HepG2 (cell line): Measurements from ENCODE around the gene CRADD. TPM values are rescaled to one million over a fixed set of nuclear protein-coding genes. Genes with fewer than 3 reads are reported as not detected.

ENCODE experiments used
- ATAC-seq: fragments of 200-7000 bp; cut with Tn5 transposase; 3 replicates; pipeline ENCODE4 v1.9.1; 2020; ENCODE audit warnings: mild to moderate bottlenecking, moderate library complexity
- BruUV-seq: library from RNA; stranded (reverse); fragments of 400-500 nt; replicated peaks from 2 replicates; lab custom pipeline; 2021; lab: Mats Ljungman, UMichigan
- CTCF ChIA-PET: fragments of 300-600 bp; formaldehyde crosslinking; extraction: SDS; loops from one replicate; lab custom pipeline; 2021; ENCODE audit warnings: low total read pairs, inconsistent platforms, low intra/inter-chr PET ratio; lab: Yijun Ruan, JAX
- POLR2A ChIA-PET: fragments of 350-600 bp; sonication (Branson Sonifier 250); formaldehyde crosslinking; loops from one replicate; lab custom pipeline; 2020; ENCODE audit warnings: antibody characterized with exemption, inconsistent platforms; lab: Yijun Ruan, JAX
- DNase-seq: peaks from one replicate; pipeline ENCODE4 v3.0.0-alpha.2; 2015; ENCODE audit warnings: low spot score
- FAIRE-seq: peaks from 3 replicates; lab custom pipeline; 2011; peaks lifted over from hg19 to GRCh38; lab: Jason Lieb, UNC
- H2AFZ ChIP-seq: one replicate; pipeline ENCODE4 v1.6.1; 2011; ENCODE audit warnings: low read length, inconsistent platforms
- H3K27ac ChIP-seq: fragments of 300-600 bp; 3 replicates; pipeline ENCODE4 v1.8.0; 2011; ENCODE audit warnings: mixed run types, mild to moderate bottlenecking, mixed read lengths, low read length, inconsistent platforms; ENCODE audit not compliant: insufficient read depth; ENCODE audit errors: extremely low read length
- H3K27me3 ChIP-seq, 2 experiments: fragments of 200-600 bp in 1 of 2; 2 replicates in 1 of 2; 3 replicates in 1 of 2; pipeline versions ENCODE4 v1.6.0 to v1.8.0; 2011; ENCODE audit warnings: low read length in 2 of 2, mild to moderate bottlenecking in 2 of 2, moderate library complexity in 2 of 2, inconsistent platforms in 1 of 2; ENCODE audit not compliant: insufficient read depth in 2 of 2, control insufficient read depth in 1 of 2
- H3K36me3 ChIP-seq, 2 experiments: fragments of 200-600 bp in 1 of 2; replicated peaks in 1 of 2; 2 replicates in 1 of 2; 3 replicates in 1 of 2; pipeline versions ENCODE4 v1.5.1 to v1.8.0; 2011; ENCODE audit warnings: low read length in 2 of 2, inconsistent platforms in 1 of 2; ENCODE audit not compliant: insufficient read depth in 2 of 2, control insufficient read depth in 1 of 2
- H3K4me1 ChIP-seq: 2 replicates; pipeline ENCODE4 v1.5.1; 2012; ENCODE audit warnings: low read length, inconsistent platforms; ENCODE audit not compliant: insufficient read depth
- H3K4me2 ChIP-seq: 2 replicates; pipeline ENCODE4 v1.6.0; 2011; ENCODE audit warnings: low read depth, low read length, inconsistent platforms
- H3K4me3 ChIP-seq, 3 experiments: fragments of 200-600 bp in 1 of 3; sonication (generic), shearing (Covaris generic) in 1 of 3; replicated peaks in 1 of 3; 2 replicates each; pipeline ENCODE4 v1.5.1; 2011 to 2016; ENCODE audit warnings: low read length in 3 of 3, inconsistent platforms in 2 of 3, low read depth in 2 of 3, mild to moderate bottlenecking in 2 of 3, control low read depth in 1 of 3, mixed read lengths in 1 of 3; ENCODE audit not compliant: insufficient read depth in 1 of 3
- H3K79me2 ChIP-seq: one replicate; pipeline ENCODE4 v1.6.1; 2011; ENCODE audit warnings: low read length, inconsistent platforms; ENCODE audit not compliant: insufficient read depth
- H3K9ac ChIP-seq: 2 replicates; pipeline ENCODE4 v1.6.0; 2011; ENCODE audit warnings: mild to moderate bottlenecking, low read depth, low read length, inconsistent platforms; ENCODE audit not compliant: insufficient read depth
- H3K9me3 ChIP-seq: 2 replicates; pipeline ENCODE4 v1.5.1; 2012; ENCODE audit warnings: mild to moderate bottlenecking, low read length
- H4K20me1 ChIP-seq: 2 replicates; pipeline ENCODE4 v1.6.0; 2011; ENCODE audit warnings: inconsistent platforms, mild to moderate bottlenecking, low read length, moderate library complexity; ENCODE audit not compliant: insufficient read depth
- CAMTA2 ChIP-seq: sonication (generic); formaldehyde crosslinking; IDR thresholded peaks from 2 replicates; pipeline ENCODE4 v1.4.0; 2020; ENCODE audit warnings: mild to moderate bottlenecking, missing genetic modification reagents, borderline replicate concordance
- CENPBD1 ChIP-seq: sonication (generic); formaldehyde crosslinking; IDR thresholded peaks from 2 replicates; pipeline ENCODE4 v1.8.0; 2022; ENCODE audit warnings: missing genetic modification reagents, low read depth, mild to moderate bottlenecking, borderline replicate concordance
- IRF9 ChIP-seq: sonication (generic); formaldehyde crosslinking; IDR thresholded peaks from 2 replicates; pipeline ENCODE4 v1.8.0; 2022; ENCODE audit warnings: missing genetic modification reagents, mild to moderate bottlenecking, borderline replicate concordance
- MAFK ChIP-seq, 2 experiments: IDR thresholded peaks in 1 of 2; conservative IDR thresholded peaks in 1 of 2; 2 replicates each; pipeline ENCODE4 v1.6.1; 2011; ENCODE audit warnings: improper control_type of control experiment in 2 of 2, low read length in 2 of 2
- NFIC ChIP-seq: IDR thresholded peaks from 2 replicates; pipeline ENCODE4 v1.6.1; 2012; ENCODE audit warnings: mild to moderate bottlenecking, low read length, inconsistent platforms
- PRDM15 ChIP-seq: sonication (generic); formaldehyde crosslinking; IDR thresholded peaks from 2 replicates; pipeline ENCODE4 v1.4.0; 2020; ENCODE audit warnings: missing genetic modification reagents
- PTBP1 ChIP-seq: fragments of 200-400 bp; formaldehyde crosslinking; IDR thresholded peaks from 2 replicates; pipeline ENCODE4 v1.6.1; 2018; ENCODE audit warnings: low read length, low read depth; ENCODE audit not compliant: poor library complexity, severe bottlenecking
- SP2 ChIP-seq: sonication (generic); formaldehyde crosslinking; IDR thresholded peaks from 2 replicates; pipeline ENCODE4 v1.5.1; 2020; ENCODE audit warnings: mild to moderate bottlenecking, missing genetic modification reagents
- TMF1 ChIP-seq: sonication (generic); formaldehyde crosslinking; IDR thresholded peaks from 2 replicates; pipeline ENCODE4 v1.8.1; 2022; ENCODE audit warnings: low read depth, missing genetic modification reagents
- ZMAT5 ChIP-seq: sonication (generic); formaldehyde crosslinking; IDR thresholded peaks from 2 replicates; pipeline ENCODE4 v1.5.0; 2020; ENCODE audit warnings: mild to moderate bottlenecking, low read depth, missing genetic modification reagents, borderline replicate concordance
- ZNF333 ChIP-seq: sonication (generic); formaldehyde crosslinking; IDR thresholded peaks from 2 replicates; pipeline ENCODE4 v1.4.0; 2020; ENCODE audit warnings: mild to moderate bottlenecking, missing genetic modification reagents, borderline replicate concordance
- ZNF367 ChIP-seq: sonication (generic); formaldehyde crosslinking; IDR thresholded peaks from 2 replicates; pipeline ENCODE4 v1.4.0; 2020; ENCODE audit warnings: missing genetic modification reagents, borderline replicate concordance
- ZNF510 ChIP-seq: sonication (generic); formaldehyde crosslinking; IDR thresholded peaks from 2 replicates; pipeline ENCODE4 v1.4.0; 2020; ENCODE audit warnings: low read depth, mild to moderate bottlenecking, missing genetic modification reagents
- ZNF747 ChIP-seq: sonication (generic); formaldehyde crosslinking; IDR thresholded peaks from 2 replicates; pipeline ENCODE4 v1.8.1; 2023; ENCODE audit warnings: missing genetic modification reagents, mild to moderate bottlenecking, borderline replicate concordance
- WGBS: methylation state at CpG from one replicate; pipeline ENCODE4 v1.1.6; 2017; ENCODE audit warnings: low lambda C conversion rate; 5-methylcytosine and 5-hydroxymethylcytosine counted together
- in situ Hi-C: cut with HindIII; loops from 2 replicates; pipeline ENCODE4 v1.10.0; 2017; ENCODE audit warnings: low pct_unique_long_range_greater_than_20kb; ENCODE audit not compliant: extremely low pct_ligation_motif_present
- intact Hi-C: fragments of 100-400 bp; cut with micrococcal nuclease; formaldehyde crosslinking; loops from one replicate; pipeline ENCODE4 v1.10.0; 2022; ENCODE audit not compliant: unreplicated experiment
- polyA plus RNA-seq, 8 experiments: library from polyadenylated mRNA; depleted of rRNA in 3 of 8; stranded (reverse) in 7 of 8; unstranded in 1 of 8; fragments of >200 nt; fragmentation: Illumina TruSeq in 4 of 8; extraction: Trizol in 4 of 8; gene quantifications; 2 replicates each; pipeline versions ENCODE4 v1.2.1 to v1.2.3, GENCODE V29; 2011 to 2016; ENCODE audit warnings: low read depth in 4 of 8, missing spikeins in 1 of 8, mixed read lengths in 1 of 8; ENCODE audit not compliant: insufficient read depth in 1 of 8
- total RNA-seq, 5 experiments: library from RNA; depleted of rRNA; stranded (reverse); fragments of >200 nt; fragmentation: Illumina TruSeq; extraction: Trizol; gene quantifications; 2 replicates each; pipeline ENCODE4 v1.2.3, GENCODE V29; 2016; ENCODE audit warnings: low read depth in 1 of 5

The CRADD gene
- total and polyA plus RNA-seq, 2 of the 13 experiments (the other 11 are each of a cell fraction or from before 2014, with no cell fraction given), result 12.4 to 18.8 TPM

GRCh38 chr12:93661021-93661420 lies 16.2 kb upstream of the CRADD start (continued):
- no peak for TF ChIP-seq ZMAT5 (CRISPR knock-in tag)
- TF ChIP-seq ZNF510 (CRISPR knock-in tag), result no peak
- TF ChIP-seq NFIC, result no peak
- no peak for TF ChIP-seq PRDM15
- TF ChIP-seq PTBP1, result no peak

GRCh38 chr12:93663006-93663728 lies 14.0 kb upstream of the CRADD start:
- CTCF ChIA-PET, result no interaction called here
- Histone ChIP-seq H3K4me3 (no peak overlapping the region; a peak in 1 of 6 replicates), H3K36me3 (no peaks in the 10 kb centered on the region), H3K9me3 (no peaks in the 10 kb centered on the region), H3K9ac (peak overlapping the region; percentile 22; the same call in 1 of the 2 replicates), H3K4me2 (peak overlapping the region; percentile 52), H4K20me1 (no peaks in the 10 kb centered on the region), H3K4me1 (peaks cover 37% of the 10 kb centered on the region), H2AFZ (no peak overlapping the region), H3K79me2 (no peaks in the 10 kb centered on the region), H3K27ac (peak overlapping the region; percentile 74), H3K27me3 (no peaks in the 10 kb centered on the region)
- ATAC-seq (peak; percentile 97), DNase-seq (peak; percentile 94), FAIRE-seq (peak; percentile 95)
- intact Hi-C loops, result loop anchor here (2.0 kb wide), 1 partner anchor 92 kb away; no protein-coding TSS in a partner anchor
- WGBS, result 100% methylated on average over 1 of the region's 2 CpGs
- in situ Hi-C loops, result no loop called here
- POLR2A ChIA-PET, result no interaction called here
- no TSS peak for BruUV-seq
- TF ChIP-seq SP2 (CRISPR knock-in tag) (no peak), MAFK (conservative IDR thresholded peaks at IDR 0.05 in 1 of 2, IDR thresholded peaks at IDR 0.05 in 1 of 2; ENCODE audit: low read length in 2 of 2) (no peak), ZNF747 (CRISPR knock-in tag) (0 out of 2 replicates have a peak, but pooled peaks have one; percentile 47), CAMTA2 (no peak), IRF9 (CRISPR knock-in tag) (peak; percentile 81), TMF1 (CRISPR knock-in tag) (no peak), ZNF367 (no peak), ZNF333 (CRISPR knock-in tag) (peak; percentile 64; the same call in 1 of the 2 replicates), CENPBD1 (CRISPR knock-in tag) (no peak)
